H9 (cell line): Measurements from ENCODE around the gene IFFO2. TPM values are rescaled to one million over a fixed set of nuclear protein-coding genes. Genes with fewer than 3 reads are reported as not detected.

Experiments
- DNase-seq: peaks from one replicate; pipeline ENCODE4 v3.0.0-alpha.2; 2017
- H2AFZ ChIP-seq: one replicate; pipeline ENCODE4 v1.6.1; 2013; ENCODE audit warnings: mild to moderate bottlenecking, low read length, control low read depth, moderate library complexity
- H2AK5ac ChIP-seq: 2 replicates; pipeline ENCODE4 v1.6.1; 2013; ENCODE audit warnings: low read length, control low read depth, mixed read lengths; ENCODE audit not compliant: insufficient read length
- H2BK120ac ChIP-seq: one replicate; pipeline ENCODE4 v1.6.1; 2013; ENCODE audit warnings: low read depth, mild to moderate bottlenecking, low read length, control low read depth, inconsistent platforms; ENCODE audit not compliant: poor library complexity, severe bottlenecking
- H2BK12ac ChIP-seq: 2 replicates; pipeline ENCODE4 v1.6.1; 2013; ENCODE audit warnings: low read length, control low read depth, mixed read lengths, low read depth; ENCODE audit not compliant: insufficient read length
- H2BK15ac ChIP-seq: 2 replicates; pipeline ENCODE4 v1.6.1; 2013; ENCODE audit warnings: low read depth, low read length, control low read depth
- H2BK20ac ChIP-seq: one replicate; pipeline ENCODE4 v1.6.1; 2013; ENCODE audit warnings: low read depth, mild to moderate bottlenecking, low read length, control low read depth, inconsistent platforms; ENCODE audit not compliant: poor library complexity, severe bottlenecking
- H2BK5ac ChIP-seq: 2 replicates; pipeline ENCODE4 v1.6.1; 2013; ENCODE audit warnings: low read length, control low read depth, mixed read lengths; ENCODE audit not compliant: insufficient read length
- H3K14ac ChIP-seq: 2 replicates; pipeline ENCODE4 v1.6.1; 2013; ENCODE audit warnings: low read length, control low read depth; ENCODE audit not compliant: insufficient read depth
- H3K18ac ChIP-seq: 2 replicates; pipeline ENCODE4 v1.6.1; 2013; ENCODE audit warnings: low read depth, mild to moderate bottlenecking, mixed read lengths, low read length, control low read depth; ENCODE audit not compliant: insufficient read length
- H3K23ac ChIP-seq: 2 replicates; pipeline ENCODE4 v1.6.1; 2013; ENCODE audit warnings: low read length, control low read depth, mixed read lengths, low read depth; ENCODE audit not compliant: insufficient read length
- H3K23me2 ChIP-seq: 2 replicates; pipeline ENCODE4 v1.6.1; 2013; ENCODE audit warnings: low read depth, mild to moderate bottlenecking, mixed read lengths, low read length, control low read depth; ENCODE audit not compliant: insufficient read length, poor library complexity, severe bottlenecking
- H3K27ac ChIP-seq: 2 replicates; pipeline ENCODE4 v1.5.1; 2013; ENCODE audit warnings: low read length, control low read depth, mixed read lengths, low read depth; ENCODE audit not compliant: insufficient read length
- H3K27me3 ChIP-seq: 2 replicates; pipeline ENCODE4 v1.6.1; 2013; ENCODE audit warnings: low read length, control low read depth, inconsistent platforms; ENCODE audit not compliant: insufficient read depth
- H3K4ac ChIP-seq: 2 replicates; pipeline ENCODE4 v1.6.1; 2013; ENCODE audit warnings: low read depth, mild to moderate bottlenecking, control low read depth, inconsistent platforms, low read length, moderate library complexity
- H3K4me1 ChIP-seq: 2 replicates; pipeline ENCODE4 v1.6.1; 2013; ENCODE audit warnings: low read length, control low read depth, inconsistent platforms; ENCODE audit not compliant: insufficient read depth
- H3K4me2 ChIP-seq: 2 replicates; pipeline ENCODE4 v1.6.1; 2013; ENCODE audit warnings: low read length, control low read depth, mixed read lengths; ENCODE audit not compliant: insufficient read length, insufficient read depth
- H3K56ac ChIP-seq: 2 replicates; pipeline ENCODE4 v1.6.1; 2013; ENCODE audit warnings: low read depth, mild to moderate bottlenecking, mixed read lengths, low read length, control low read depth; ENCODE audit not compliant: insufficient read length
- H3K79me1 ChIP-seq: 2 replicates; pipeline ENCODE4 v1.6.1; 2013; ENCODE audit warnings: low read depth, mild to moderate bottlenecking, moderate library complexity, low read length, control low read depth, inconsistent platforms; ENCODE audit not compliant: insufficient read depth, poor library complexity, severe bottlenecking
- H3K79me2 ChIP-seq: 2 replicates; pipeline ENCODE4 v1.6.1; 2013; ENCODE audit warnings: low read length, control low read depth, inconsistent platforms; ENCODE audit not compliant: insufficient read depth
- H3K9ac ChIP-seq: 2 replicates; pipeline ENCODE4 v1.6.1; 2013; ENCODE audit warnings: low read length, control low read depth, mixed read lengths; ENCODE audit not compliant: insufficient read length; ENCODE audit errors: extremely low read depth
- H3K9me3 ChIP-seq: one replicate; pipeline ENCODE4 v1.6.1; 2013; ENCODE audit warnings: low read depth, low read length, inconsistent platforms; ENCODE audit not compliant: control insufficient read depth
- H3T11ph ChIP-seq: one replicate; pipeline ENCODE4 v1.6.1; 2013; ENCODE audit warnings: mild to moderate bottlenecking, low read length, control low read depth, inconsistent platforms
- H4K20me1 ChIP-seq: one replicate; pipeline ENCODE4 v1.6.1; 2013; ENCODE audit not compliant: control insufficient read depth, insufficient read length, insufficient read depth
- H4K5ac ChIP-seq: 2 replicates; pipeline ENCODE4 v1.6.1; 2013; ENCODE audit warnings: low read depth, mild to moderate bottlenecking, mixed read lengths, low read length, control low read depth; ENCODE audit not compliant: insufficient read length
- H4K8ac ChIP-seq: replicated peaks from 2 replicates; pipeline ENCODE4 v1.6.1; 2013; ENCODE audit warnings: low read length, control low read depth, mixed read lengths, low read depth; ENCODE audit not compliant: insufficient read length
- H4K91ac ChIP-seq: 2 replicates; pipeline ENCODE4 v1.6.1; 2013; ENCODE audit warnings: low read depth, mild to moderate bottlenecking, moderate library complexity, mixed read lengths, low read length, control low read depth; ENCODE audit not compliant: insufficient read length
- H3K27ac Mint-ChIP-seq, 3 experiments: 2 replicates in 2 of 3; 3 replicates in 1 of 3; pipeline ENCODE4 v1.8.0; 2020 to 2021; ENCODE audit warnings: mixed read lengths in 3 of 3, mild to moderate bottlenecking in 1 of 3, moderate library complexity in 1 of 3
- H3K27me3 Mint-ChIP-seq: 2 replicates; pipeline ENCODE4 v1.8.0; 2021; ENCODE audit warnings: low read depth, mild to moderate bottlenecking, moderate library complexity, mixed read lengths
- H3K36me3 Mint-ChIP-seq, 3 experiments: 2 replicates in 2 of 3; 3 replicates in 1 of 3; pipeline ENCODE4 v1.8.0; 2020 to 2021; ENCODE audit warnings: low read depth in 3 of 3, mixed read lengths in 3 of 3; ENCODE audit not compliant: insufficient read depth in 1 of 3
- H3K4me1 Mint-ChIP-seq, 2 experiments: 2 replicates each; pipeline ENCODE4 v1.8.0; 2020; ENCODE audit warnings: mixed read lengths in 2 of 2
- H3K4me3 Mint-ChIP-seq, 2 experiments: 2 replicates in 1 of 2; 3 replicates in 1 of 2; pipeline ENCODE4 v1.8.0; 2020 to 2021; ENCODE audit warnings: mild to moderate bottlenecking in 2 of 2, mixed read lengths in 2 of 2, moderate library complexity in 1 of 2
- H3K9me3 Mint-ChIP-seq, 2 experiments: 2 replicates in 1 of 2; 3 replicates in 1 of 2; pipeline ENCODE4 v1.8.0; 2020; ENCODE audit warnings: mild to moderate bottlenecking in 2 of 2, mixed read lengths in 2 of 2, moderate library complexity in 1 of 2
- WGBS: extraction: QIAGEN DNeasy Blood & Tissue Kit; methylation state at CpG from one replicate; pipeline ENCODE4 v1.1.7; 2013; ENCODE audit warnings: missing lambda C conversion rate, low lambda C conversion rate, mixed read lengths; ENCODE audit not compliant: insufficient read length; ENCODE audit errors: extremely low coverage; 5-methylcytosine and 5-hydroxymethylcytosine counted together
- total RNA-seq: library from RNA; stranded (reverse); gene quantifications from 2 replicates; pipeline ENCODE4 v1.2.1, GENCODE V29; 2021
- TF ChIP-seq, protein P1 (sequence below): fragments of 200-600 bp; sonication (generic); conservative IDR thresholded peaks from 3 replicates; pipeline ENCODE4 v1.8.0; 2021; ENCODE audit warnings: antibody characterized with exemption, mild to moderate bottlenecking

IFFO2 gene
- total RNA-seq, 1 experiment from 2014 or later, result 3.6 TPM

DNA sequence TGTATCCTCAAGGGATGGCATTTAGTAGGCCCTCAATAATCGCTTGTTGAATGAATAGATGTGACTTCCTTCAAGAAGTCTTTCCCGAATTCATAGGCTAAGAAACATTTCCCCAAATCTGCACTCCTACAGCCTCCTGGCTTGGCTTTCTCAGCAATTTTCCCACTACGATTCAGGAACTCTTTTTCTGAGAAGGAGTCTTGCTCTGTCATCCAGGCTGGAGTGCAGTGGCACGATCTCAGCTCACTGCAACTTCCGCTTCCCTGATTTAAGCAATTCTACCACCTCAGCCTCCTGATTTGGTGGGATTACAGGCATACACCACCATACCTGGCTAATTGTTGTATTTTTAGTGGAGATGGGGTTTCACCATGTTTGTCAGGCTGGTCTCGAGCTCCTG is 37.9 kb upstream of the IFFO2 start:
- no peak overlapping the region for H4K91ac ChIP-seq
- Mint-ChIP-seq H3K27ac (no peak overlapping the region), H3K4me3 (no peak overlapping the region), H3K36me3 (no peaks in the 10 kb centered on the region), H3K27me3 (peaks cover 27% of the 10 kb centered on the region), H3K4me1 (peaks cover 4% of the 10 kb centered on the region in 2 experiments), H3K9me3 (0 out of 5 replicates have a peak, but pooled peaks cover 0 to under 1% of the 10 kb centered on the region in 2 experiments)
- H3T11ph ChIP-seq, result no peak overlapping the region
- H3K4ac ChIP-seq, result no peak overlapping the region
- H2AK5ac ChIP-seq, result no peak overlapping the region
- H3K4me2 ChIP-seq, result no peak overlapping the region
- TF ChIP-seq, protein P1, sequence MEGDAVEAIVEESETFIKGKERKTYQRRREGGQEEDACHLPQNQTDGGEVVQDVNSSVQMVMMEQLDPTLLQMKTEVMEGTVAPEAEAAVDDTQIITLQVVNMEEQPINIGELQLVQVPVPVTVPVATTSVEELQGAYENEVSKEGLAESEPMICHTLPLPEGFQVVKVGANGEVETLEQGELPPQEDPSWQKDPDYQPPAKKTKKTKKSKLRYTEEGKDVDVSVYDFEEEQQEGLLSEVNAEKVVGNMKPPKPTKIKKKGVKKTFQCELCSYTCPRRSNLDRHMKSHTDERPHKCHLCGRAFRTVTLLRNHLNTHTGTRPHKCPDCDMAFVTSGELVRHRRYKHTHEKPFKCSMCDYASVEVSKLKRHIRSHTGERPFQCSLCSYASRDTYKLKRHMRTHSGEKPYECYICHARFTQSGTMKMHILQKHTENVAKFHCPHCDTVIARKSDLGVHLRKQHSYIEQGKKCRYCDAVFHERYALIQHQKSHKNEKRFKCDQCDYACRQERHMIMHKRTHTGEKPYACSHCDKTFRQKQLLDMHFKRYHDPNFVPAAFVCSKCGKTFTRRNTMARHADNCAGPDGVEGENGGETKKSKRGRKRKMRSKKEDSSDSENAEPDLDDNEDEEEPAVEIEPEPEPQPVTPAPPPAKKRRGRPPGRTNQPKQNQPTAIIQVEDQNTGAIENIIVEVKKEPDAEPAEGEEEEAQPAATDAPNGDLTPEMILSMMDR, result no peak
- no peak overlapping the region for H2BK5ac ChIP-seq
- H2BK20ac ChIP-seq, result no peak overlapping the region
- no peak overlapping the region for H3K56ac ChIP-seq
- DNase-seq, result no peak
- no peaks in the 10 kb centered on the region for H3K79me1 ChIP-seq
- H2BK120ac ChIP-seq, result no peak overlapping the region
- no peak overlapping the region for H4K8ac ChIP-seq
- H2BK12ac ChIP-seq, result no peak overlapping the region
- no peaks in the 10 kb centered on the region for H3K4me1 ChIP-seq
- no CpG with 5 or more reads among the region's 6 CpGs for WGBS
- no peaks in the 10 kb centered on the region for H3K79me2 ChIP-seq
- H3K23me2 ChIP-seq, result no peaks in the 10 kb centered on the region
- H3K27me3 ChIP-seq, result no peaks in the 10 kb centered on the region
- no peak overlapping the region for H3K27ac ChIP-seq
- H4K20me1 ChIP-seq, result no peaks in the 10 kb centered on the region
- H2AFZ ChIP-seq, result no peak overlapping the region
- H3K14ac ChIP-seq, result no peak overlapping the region
- no peak overlapping the region for H4K5ac ChIP-seq
- H2BK15ac ChIP-seq, result no peak overlapping the region
- no peaks in the 10 kb centered on the region for H3K9me3 ChIP-seq
- no peak overlapping the region for H3K9ac ChIP-seq
- no peak overlapping the region for H3K18ac ChIP-seq
- H3K23ac ChIP-seq, result no peak overlapping the region
